Fibroblast of lung (primary cell): ENCODE measurements around the gene LEUTX. TPM values are rescaled to one million over a fixed set of nuclear protein-coding genes. Genes with fewer than 3 reads are reported as not detected.
A peak's percentile ranks its signal among the peaks of the same experiment; 100 is the strongest.

Source experiments
- DNase-seq, 2 donors: peaks; one replicate each; pipeline versions ENCODE4 v3.0.0 to v3.0.0-alpha.2; 2010; ENCODE audit warnings: low read depth in 2 of 2
- H2AFZ ChIP-seq: 2 replicates; pipeline ENCODE4 v1.5.1; 2012; ENCODE audit warnings: low read length, control low read depth, inconsistent platforms
- H3K27ac ChIP-seq: 2 replicates; pipeline ENCODE4 v1.5.1; 2011; ENCODE audit warnings: low read length, control low read depth; ENCODE audit not compliant: insufficient read depth
- H3K27me3 ChIP-seq: 2 replicates; pipeline ENCODE4 v1.5.1; 2011; ENCODE audit warnings: mild to moderate bottlenecking, low read length; ENCODE audit not compliant: control insufficient read depth, insufficient read depth
- H3K36me3 ChIP-seq: 2 replicates; pipeline ENCODE4 v1.5.1; 2011; ENCODE audit warnings: low read length; ENCODE audit not compliant: control insufficient read depth, insufficient read depth
- H3K4me1 ChIP-seq: 2 replicates; pipeline ENCODE4 v1.5.1; 2011; ENCODE audit warnings: low read length; ENCODE audit not compliant: control insufficient read depth, insufficient read depth; ENCODE audit errors: extremely low read depth
- H3K4me2 ChIP-seq: 2 replicates; pipeline ENCODE4 v1.5.1; 2011; ENCODE audit warnings: low read length, control low read depth; ENCODE audit not compliant: insufficient read depth; ENCODE audit errors: extremely low read depth
- H3K4me3 ChIP-seq, 4 experiments: fragments of 200-600 bp in 1 of 4; sonication (generic) in 1 of 4; replicated peaks in 1 of 4; 2 replicates each; pipeline ENCODE4 v1.5.1; 2011 to 2016; ENCODE audit warnings: low read length in 4 of 4, low read depth in 3 of 4, mild to moderate bottlenecking in 3 of 4, control low read depth in 2 of 4, inconsistent platforms in 1 of 4, mixed read lengths in 1 of 4; ENCODE audit not compliant: insufficient read depth in 1 of 4; ENCODE audit errors: control extremely low read depth in 1 of 4
- H3K79me2 ChIP-seq: 2 replicates; pipeline ENCODE4 v1.5.1; 2012; ENCODE audit warnings: mild to moderate bottlenecking, low read length, inconsistent platforms; ENCODE audit not compliant: control insufficient read depth, insufficient read depth
- H3K9ac ChIP-seq: 2 replicates; pipeline ENCODE4 v1.5.1; 2011; ENCODE audit warnings: mild to moderate bottlenecking, low read length, control low read depth; ENCODE audit not compliant: insufficient read depth
- H3K9me3 ChIP-seq: 2 replicates; pipeline ENCODE4 v1.5.1; 2012; ENCODE audit warnings: low read depth, low read length; ENCODE audit not compliant: control insufficient read depth, insufficient read depth
- H4K20me1 ChIP-seq: 2 replicates; pipeline ENCODE4 v1.5.1; 2011; ENCODE audit warnings: low read length; ENCODE audit not compliant: control insufficient read depth, insufficient read depth; ENCODE audit errors: extremely low read depth
- EZH2 ChIP-seq: IDR thresholded peaks from 2 replicates; pipeline ENCODE4 v1.5.1; 2012; ENCODE audit warnings: low read length, control low read depth, mild to moderate bottlenecking; ENCODE audit errors: missing control alignments
- polyA plus RNA-seq, 2 donors: library from polyadenylated mRNA; depleted of rRNA in 1 of 2; stranded (reverse) in 1 of 2; unstranded in 1 of 2; fragments of >200 nt; gene quantifications; 2 replicates each; pipeline ENCODE4 v1.2.1, GENCODE V29; 2011 to 2012; ENCODE audit warnings: missing spikeins in 1 of 2
- total RNA-seq: library from RNA; depleted of rRNA; stranded (reverse); fragments of >200 nt; gene quantifications from 2 replicates; pipeline ENCODE4 v1.2.1, GENCODE V29; 2014
- TF ChIP-seq, protein P1 (sequence below), 2 donors: IDR thresholded peaks in 1 of 2; conservative IDR thresholded peaks in 1 of 2; 1 replicate in 1 of 2; 2 replicates in 1 of 2; pipeline ENCODE4 v1.5.1; 2011 to 2012; ENCODE audit warnings: low read length in 2 of 2, control low read depth in 1 of 2, inconsistent platforms in 1 of 2, low read depth in 1 of 2, mild to moderate bottlenecking in 1 of 2

Gene LEUTX
- total and polyA plus RNA-seq, 2 donors (not counting 1 experiment from before 2014, with no cell fraction given): not detected

DNA sequence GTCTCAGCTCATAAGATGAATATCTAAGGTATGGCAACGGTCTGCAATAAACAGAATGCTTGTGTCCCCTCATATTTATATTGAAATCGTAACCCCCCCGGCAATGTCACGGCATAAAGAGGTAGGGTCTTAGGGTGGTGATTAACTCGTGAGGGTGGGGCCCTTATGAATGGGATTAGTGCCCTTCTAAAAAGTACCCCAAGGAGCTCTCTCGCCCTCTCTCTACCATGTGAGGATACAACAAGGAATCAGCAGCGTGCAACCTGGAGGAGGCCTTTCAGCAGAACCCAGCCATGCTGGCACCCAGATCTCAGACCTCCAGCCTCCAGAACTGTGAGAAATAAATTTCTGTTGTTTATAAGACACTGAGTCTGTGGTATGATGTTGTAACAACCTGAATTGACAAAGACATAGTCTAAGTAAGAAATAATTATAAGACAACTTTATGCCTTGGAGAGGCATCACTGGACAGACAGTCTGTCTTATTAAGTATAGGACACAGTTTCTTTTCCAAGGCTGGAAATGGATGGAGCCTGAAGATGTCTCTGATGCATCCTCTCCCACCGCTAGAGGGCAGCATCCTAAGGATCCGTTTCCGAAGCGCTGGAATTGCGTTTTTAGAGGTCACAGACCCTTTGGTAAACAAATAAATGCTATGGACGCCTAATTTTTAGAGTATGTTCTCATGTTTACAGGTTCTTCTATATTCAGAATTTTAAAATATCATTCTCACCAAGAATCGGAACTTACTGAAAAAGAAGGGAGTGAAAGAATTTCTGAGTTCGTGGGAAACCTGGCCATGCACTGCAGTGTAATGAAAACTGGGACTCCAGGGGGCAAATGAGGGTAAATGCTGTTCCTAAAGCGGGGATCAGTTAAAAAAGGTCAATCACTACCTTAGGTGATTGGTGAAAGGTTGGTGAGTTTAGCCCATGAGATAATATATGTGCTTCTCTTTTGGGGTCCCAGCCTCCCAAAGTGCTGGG is 13.3 kb upstream of the LEUTX start:
- no peaks in the 10 kb centered on the region for H3K27me3 ChIP-seq
- TF ChIP-seq, protein P1, sequence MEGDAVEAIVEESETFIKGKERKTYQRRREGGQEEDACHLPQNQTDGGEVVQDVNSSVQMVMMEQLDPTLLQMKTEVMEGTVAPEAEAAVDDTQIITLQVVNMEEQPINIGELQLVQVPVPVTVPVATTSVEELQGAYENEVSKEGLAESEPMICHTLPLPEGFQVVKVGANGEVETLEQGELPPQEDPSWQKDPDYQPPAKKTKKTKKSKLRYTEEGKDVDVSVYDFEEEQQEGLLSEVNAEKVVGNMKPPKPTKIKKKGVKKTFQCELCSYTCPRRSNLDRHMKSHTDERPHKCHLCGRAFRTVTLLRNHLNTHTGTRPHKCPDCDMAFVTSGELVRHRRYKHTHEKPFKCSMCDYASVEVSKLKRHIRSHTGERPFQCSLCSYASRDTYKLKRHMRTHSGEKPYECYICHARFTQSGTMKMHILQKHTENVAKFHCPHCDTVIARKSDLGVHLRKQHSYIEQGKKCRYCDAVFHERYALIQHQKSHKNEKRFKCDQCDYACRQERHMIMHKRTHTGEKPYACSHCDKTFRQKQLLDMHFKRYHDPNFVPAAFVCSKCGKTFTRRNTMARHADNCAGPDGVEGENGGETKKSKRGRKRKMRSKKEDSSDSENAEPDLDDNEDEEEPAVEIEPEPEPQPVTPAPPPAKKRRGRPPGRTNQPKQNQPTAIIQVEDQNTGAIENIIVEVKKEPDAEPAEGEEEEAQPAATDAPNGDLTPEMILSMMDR (conservative IDR thresholded peaks at IDR 0.05 in 1 of 2, IDR thresholded peaks at IDR 0.05 in 1 of 2; ENCODE audit: low read depth in 1 of 2, low read length in 2 of 2): peak; percentile 75 to 92
- TF ChIP-seq EZH2: no peak
- no peak overlapping the region for H3K4me2 ChIP-seq
- no peaks in the 10 kb centered on the region for H3K36me3 ChIP-seq
- no peaks in the 10 kb centered on the region for H4K20me1 ChIP-seq
- DNase-seq: peak; percentile 20 to 53
- H3K4me1 ChIP-seq: no peaks in the 10 kb centered on the region
- H3K9ac ChIP-seq: no peak overlapping the region
- H3K27ac ChIP-seq: no peak overlapping the region
- no peak overlapping the region for H2AFZ ChIP-seq
- no peaks in the 10 kb centered on the region for H3K79me2 ChIP-seq
- H3K9me3 ChIP-seq: no peaks in the 10 kb centered on the region
- H3K4me3 ChIP-seq: no peak overlapping the region

DNA sequence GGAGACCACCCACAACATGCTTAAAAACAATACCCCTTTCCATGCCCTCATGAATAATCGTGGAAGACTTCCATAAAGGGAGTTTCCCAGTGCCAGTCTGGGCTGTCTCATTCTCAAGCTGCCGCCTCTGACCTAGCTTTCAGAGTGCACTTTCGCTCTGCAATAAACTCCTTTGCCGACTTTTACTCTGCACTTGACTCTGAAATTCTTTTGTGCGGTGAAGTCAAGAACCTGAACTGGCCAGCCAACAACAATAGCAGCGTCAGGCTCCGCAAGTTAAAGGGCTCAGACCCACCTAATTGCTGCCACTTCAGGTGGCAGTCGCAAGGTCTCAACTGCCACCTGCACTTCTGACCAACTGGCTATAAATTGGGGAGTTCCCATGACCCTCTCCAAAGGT is 10.3 kb upstream of the LEUTX start:
- H3K79me2 ChIP-seq: no peaks in the 10 kb centered on the region
- H3K4me2 ChIP-seq: no peak overlapping the region
- no peak overlapping the region for H3K9ac ChIP-seq
- TF ChIP-seq EZH2: no peak
- TF ChIP-seq, protein P1 (conservative IDR thresholded peaks at IDR 0.05 in 1 of 2, IDR thresholded peaks at IDR 0.05 in 1 of 2; ENCODE audit: low read depth in 1 of 2, low read length in 2 of 2): no peak
- no peaks in the 10 kb centered on the region for H3K27me3 ChIP-seq
- H3K4me1 ChIP-seq: no peaks in the 10 kb centered on the region
- H2AFZ ChIP-seq: no peak overlapping the region
- DNase-seq: no peak
- H3K9me3 ChIP-seq: no peaks in the 10 kb centered on the region
- H4K20me1 ChIP-seq: no peaks in the 10 kb centered on the region
- no peak overlapping the region for H3K27ac ChIP-seq
- H3K4me3 ChIP-seq: no peak overlapping the region
- H3K36me3 ChIP-seq: no peaks in the 10 kb centered on the region

DNA sequence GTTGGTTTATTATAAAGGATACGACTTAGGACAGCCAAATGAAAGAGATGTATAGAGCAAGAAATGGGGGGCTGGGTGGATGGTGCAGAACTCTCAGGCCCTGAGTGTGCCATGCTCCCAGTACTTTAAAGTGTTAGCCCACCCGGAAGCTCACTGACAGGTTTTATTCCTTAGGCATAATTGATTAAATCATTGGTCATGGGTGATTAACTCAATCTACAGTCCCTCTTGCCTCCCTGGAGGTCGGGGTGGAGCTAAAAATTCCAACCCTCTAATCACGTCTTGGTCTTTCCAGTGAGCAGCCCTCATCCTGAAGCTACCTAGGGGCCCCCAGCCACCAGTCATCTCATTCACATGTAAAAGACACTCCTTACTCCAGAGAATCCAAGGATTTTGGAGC is 9.9 kb upstream of the LEUTX start:
- no peak overlapping the region for H3K27ac ChIP-seq
- no peak overlapping the region for H3K4me2 ChIP-seq
- TF ChIP-seq, protein P1 (conservative IDR thresholded peaks at IDR 0.05 in 1 of 2, IDR thresholded peaks at IDR 0.05 in 1 of 2; ENCODE audit: low read depth in 1 of 2, low read length in 2 of 2): no peak
- no peak for TF ChIP-seq EZH2
- DNase-seq: no peak
- no peaks in the 10 kb centered on the region for H3K36me3 ChIP-seq
- H3K9ac ChIP-seq: no peak overlapping the region
- H3K9me3 ChIP-seq: no peaks in the 10 kb centered on the region
- H2AFZ ChIP-seq: no peak overlapping the region
- H3K4me3 ChIP-seq: no peak overlapping the region
- no peaks in the 10 kb centered on the region for H3K27me3 ChIP-seq
- H3K4me1 ChIP-seq: no peaks in the 10 kb centered on the region
- H4K20me1 ChIP-seq: no peaks in the 10 kb centered on the region
- H3K79me2 ChIP-seq: no peaks in the 10 kb centered on the region
